H9 (cell line): ENCODE results near the gene KHK. TPM values are rescaled to one million over a fixed set of nuclear protein-coding genes. Genes with fewer than 3 reads are reported as not detected.

ENCODE experiments used
- DNase-seq: peaks from one replicate; pipeline ENCODE4 v3.0.0-alpha.2; 2017
- H2AFZ ChIP-seq: one replicate; pipeline ENCODE4 v1.6.1; 2013; ENCODE audit warnings: mild to moderate bottlenecking, low read length, control low read depth, moderate library complexity
- H2AK5ac ChIP-seq: 2 replicates; pipeline ENCODE4 v1.6.1; 2013; ENCODE audit warnings: low read length, control low read depth, mixed read lengths; ENCODE audit not compliant: insufficient read length
- H2BK120ac ChIP-seq: one replicate; pipeline ENCODE4 v1.6.1; 2013; ENCODE audit warnings: low read depth, mild to moderate bottlenecking, low read length, control low read depth, inconsistent platforms; ENCODE audit not compliant: poor library complexity, severe bottlenecking
- H2BK12ac ChIP-seq: 2 replicates; pipeline ENCODE4 v1.6.1; 2013; ENCODE audit warnings: low read length, control low read depth, mixed read lengths, low read depth; ENCODE audit not compliant: insufficient read length
- H2BK15ac ChIP-seq: 2 replicates; pipeline ENCODE4 v1.6.1; 2013; ENCODE audit warnings: low read depth, low read length, control low read depth
- H2BK20ac ChIP-seq: one replicate; pipeline ENCODE4 v1.6.1; 2013; ENCODE audit warnings: low read depth, mild to moderate bottlenecking, low read length, control low read depth, inconsistent platforms; ENCODE audit not compliant: poor library complexity, severe bottlenecking
- H2BK5ac ChIP-seq: 2 replicates; pipeline ENCODE4 v1.6.1; 2013; ENCODE audit warnings: low read length, control low read depth, mixed read lengths; ENCODE audit not compliant: insufficient read length
- H3K14ac ChIP-seq: 2 replicates; pipeline ENCODE4 v1.6.1; 2013; ENCODE audit warnings: low read length, control low read depth; ENCODE audit not compliant: insufficient read depth
- H3K18ac ChIP-seq: 2 replicates; pipeline ENCODE4 v1.6.1; 2013; ENCODE audit warnings: low read depth, mild to moderate bottlenecking, mixed read lengths, low read length, control low read depth; ENCODE audit not compliant: insufficient read length
- H3K23ac ChIP-seq: 2 replicates; pipeline ENCODE4 v1.6.1; 2013; ENCODE audit warnings: low read length, control low read depth, mixed read lengths, low read depth; ENCODE audit not compliant: insufficient read length
- H3K23me2 ChIP-seq: 2 replicates; pipeline ENCODE4 v1.6.1; 2013; ENCODE audit warnings: low read depth, mild to moderate bottlenecking, mixed read lengths, low read length, control low read depth; ENCODE audit not compliant: insufficient read length, poor library complexity, severe bottlenecking
- H3K27ac ChIP-seq: 2 replicates; pipeline ENCODE4 v1.5.1; 2013; ENCODE audit warnings: low read length, control low read depth, mixed read lengths, low read depth; ENCODE audit not compliant: insufficient read length
- H3K27me3 ChIP-seq: 2 replicates; pipeline ENCODE4 v1.6.1; 2013; ENCODE audit warnings: low read length, control low read depth, inconsistent platforms; ENCODE audit not compliant: insufficient read depth
- H3K4ac ChIP-seq: 2 replicates; pipeline ENCODE4 v1.6.1; 2013; ENCODE audit warnings: low read depth, mild to moderate bottlenecking, control low read depth, inconsistent platforms, low read length, moderate library complexity
- H3K4me1 ChIP-seq: 2 replicates; pipeline ENCODE4 v1.6.1; 2013; ENCODE audit warnings: low read length, control low read depth, inconsistent platforms; ENCODE audit not compliant: insufficient read depth
- H3K4me2 ChIP-seq: 2 replicates; pipeline ENCODE4 v1.6.1; 2013; ENCODE audit warnings: low read length, control low read depth, mixed read lengths; ENCODE audit not compliant: insufficient read length, insufficient read depth
- H3K56ac ChIP-seq: 2 replicates; pipeline ENCODE4 v1.6.1; 2013; ENCODE audit warnings: low read depth, mild to moderate bottlenecking, mixed read lengths, low read length, control low read depth; ENCODE audit not compliant: insufficient read length
- H3K79me1 ChIP-seq: 2 replicates; pipeline ENCODE4 v1.6.1; 2013; ENCODE audit warnings: low read depth, mild to moderate bottlenecking, moderate library complexity, low read length, control low read depth, inconsistent platforms; ENCODE audit not compliant: insufficient read depth, poor library complexity, severe bottlenecking
- H3K79me2 ChIP-seq: 2 replicates; pipeline ENCODE4 v1.6.1; 2013; ENCODE audit warnings: low read length, control low read depth, inconsistent platforms; ENCODE audit not compliant: insufficient read depth
- H3K9ac ChIP-seq: 2 replicates; pipeline ENCODE4 v1.6.1; 2013; ENCODE audit warnings: low read length, control low read depth, mixed read lengths; ENCODE audit not compliant: insufficient read length; ENCODE audit errors: extremely low read depth
- H3K9me3 ChIP-seq: one replicate; pipeline ENCODE4 v1.6.1; 2013; ENCODE audit warnings: low read depth, low read length, inconsistent platforms; ENCODE audit not compliant: control insufficient read depth
- H3T11ph ChIP-seq: one replicate; pipeline ENCODE4 v1.6.1; 2013; ENCODE audit warnings: mild to moderate bottlenecking, low read length, control low read depth, inconsistent platforms
- H4K20me1 ChIP-seq: one replicate; pipeline ENCODE4 v1.6.1; 2013; ENCODE audit not compliant: control insufficient read depth, insufficient read length, insufficient read depth
- H4K5ac ChIP-seq: 2 replicates; pipeline ENCODE4 v1.6.1; 2013; ENCODE audit warnings: low read depth, mild to moderate bottlenecking, mixed read lengths, low read length, control low read depth; ENCODE audit not compliant: insufficient read length
- H4K8ac ChIP-seq: replicated peaks from 2 replicates; pipeline ENCODE4 v1.6.1; 2013; ENCODE audit warnings: low read length, control low read depth, mixed read lengths, low read depth; ENCODE audit not compliant: insufficient read length
- H4K91ac ChIP-seq: 2 replicates; pipeline ENCODE4 v1.6.1; 2013; ENCODE audit warnings: low read depth, mild to moderate bottlenecking, moderate library complexity, mixed read lengths, low read length, control low read depth; ENCODE audit not compliant: insufficient read length
- H3K27ac Mint-ChIP-seq, 3 experiments: 2 replicates in 2 of 3; 3 replicates in 1 of 3; pipeline ENCODE4 v1.8.0; 2020 to 2021; ENCODE audit warnings: mixed read lengths in 3 of 3, mild to moderate bottlenecking in 1 of 3, moderate library complexity in 1 of 3
- H3K27me3 Mint-ChIP-seq: 2 replicates; pipeline ENCODE4 v1.8.0; 2021; ENCODE audit warnings: low read depth, mild to moderate bottlenecking, moderate library complexity, mixed read lengths
- H3K36me3 Mint-ChIP-seq, 3 experiments: 2 replicates in 2 of 3; 3 replicates in 1 of 3; pipeline ENCODE4 v1.8.0; 2020 to 2021; ENCODE audit warnings: low read depth in 3 of 3, mixed read lengths in 3 of 3; ENCODE audit not compliant: insufficient read depth in 1 of 3
- H3K4me1 Mint-ChIP-seq, 2 experiments: 2 replicates each; pipeline ENCODE4 v1.8.0; 2020; ENCODE audit warnings: mixed read lengths in 2 of 2
- H3K4me3 Mint-ChIP-seq, 2 experiments: 2 replicates in 1 of 2; 3 replicates in 1 of 2; pipeline ENCODE4 v1.8.0; 2020 to 2021; ENCODE audit warnings: mild to moderate bottlenecking in 2 of 2, mixed read lengths in 2 of 2, moderate library complexity in 1 of 2
- H3K9me3 Mint-ChIP-seq, 2 experiments: 2 replicates in 1 of 2; 3 replicates in 1 of 2; pipeline ENCODE4 v1.8.0; 2020; ENCODE audit warnings: mild to moderate bottlenecking in 2 of 2, mixed read lengths in 2 of 2, moderate library complexity in 1 of 2
- CTCF ChIP-seq: fragments of 200-600 bp; sonication (generic); conservative IDR thresholded peaks from 3 replicates; pipeline ENCODE4 v1.8.0; 2021; ENCODE audit warnings: antibody characterized with exemption, mild to moderate bottlenecking
- WGBS: extraction: QIAGEN DNeasy Blood & Tissue Kit; methylation state at CpG from one replicate; pipeline ENCODE4 v1.1.7; 2013; ENCODE audit warnings: missing lambda C conversion rate, low lambda C conversion rate, mixed read lengths; ENCODE audit not compliant: insufficient read length; ENCODE audit errors: extremely low coverage; 5-methylcytosine and 5-hydroxymethylcytosine counted together
- total RNA-seq: library from RNA; stranded (reverse); gene quantifications from 2 replicates; pipeline ENCODE4 v1.2.1, GENCODE V29; 2021

KHK gene
- total RNA-seq, 1 experiment from 2014 or later = 12.1 TPM

GRCh38 chr2:27080140-27080469 is 6.5 kb upstream of the KHK start:
- H2BK120ac ChIP-seq = no peak overlapping the region
- H2BK12ac ChIP-seq = no peak overlapping the region
- H3K27me3 ChIP-seq = no peaks in the 10 kb centered on the region
- H3K18ac ChIP-seq = no peak overlapping the region
- no peak overlapping the region for H2AK5ac ChIP-seq
- H4K8ac ChIP-seq = no peak overlapping the region
- H2BK5ac ChIP-seq = no peak overlapping the region
- H3K36me3 Mint-ChIP-seq = no peaks in the 10 kb centered on the region
- no peak overlapping the region for H3K9ac ChIP-seq
- DNase-seq = no peak
- no peak overlapping the region for H4K91ac ChIP-seq
- no peaks in the 10 kb centered on the region for H3K9me3 ChIP-seq
- H3K9me3 Mint-ChIP-seq = no peaks in the 10 kb centered on the region
- H3K14ac ChIP-seq = no peak overlapping the region
- H3K4me1 ChIP-seq = no peaks in the 10 kb centered on the region
- H2BK15ac ChIP-seq = no peak overlapping the region
- no peak overlapping the region for H4K5ac ChIP-seq
- H3K27ac Mint-ChIP-seq = peak overlapping the region in 1 of 3 experiments; percentile 74; a peak in 1 of 7 replicates
- no peak overlapping the region for H3K56ac ChIP-seq
- no peak overlapping the region for H3K4ac ChIP-seq
- H3K4me3 Mint-ChIP-seq = no peak overlapping the region
- H3K23ac ChIP-seq = no peak overlapping the region
- H3K27ac ChIP-seq = no peak overlapping the region
- no peak overlapping the region for H2BK20ac ChIP-seq
- no peak overlapping the region for H2AFZ ChIP-seq
- TF ChIP-seq CTCF = no peak
- peaks cover 22% of the 10 kb centered on the region for H3K27me3 Mint-ChIP-seq
- WGBS = no CpG with 5 or more reads among the region's 7 CpGs
- no peak overlapping the region for H3T11ph ChIP-seq
- H3K4me1 Mint-ChIP-seq = peaks cover 18 to 41% of the 10 kb centered on the region in 2 experiments
- no peaks in the 10 kb centered on the region for H4K20me1 ChIP-seq
- no peaks in the 10 kb centered on the region for H3K79me1 ChIP-seq
- no peak overlapping the region for H3K4me2 ChIP-seq
- H3K79me2 ChIP-seq = no peaks in the 10 kb centered on the region
- H3K23me2 ChIP-seq = no peaks in the 10 kb centered on the region
